HCT116 (cell line): ENCODE results near the gene SSX2IP.

Experiments used
- CBX3 ChIP-seq: IDR thresholded peaks from 2 replicates; pipeline ENCODE4 v1.6.1; 2012; ENCODE audit warnings: low read depth
- CTCF ChIP-seq, 3 experiments: fragments of 200-600 bp in 1 of 3; sonication (generic) in 1 of 3; IDR thresholded peaks in 2 of 3; conservative IDR thresholded peaks in 1 of 3; 2 replicates each; pipeline ENCODE4 v1.5.1; 2012 to 2017; ENCODE audit warnings: low read depth in 2 of 3, low read length in 2 of 3, antibody characterized with exemption in 1 of 3, borderline replicate concordance in 1 of 3, control low read depth in 1 of 3, mild to moderate bottlenecking in 1 of 3, mixed read lengths in 1 of 3, mixed run types in 1 of 3, moderate library complexity in 1 of 3; ENCODE audit not compliant: insufficient read depth in 1 of 3
- EZH2phosphoT487 ChIP-seq: fragments of 200-600 bp; IDR thresholded peaks from 2 replicates; pipeline ENCODE4 v1.6.1; 2018; ENCODE audit warnings: antibody characterized with exemption, borderline replicate concordance
- JUND ChIP-seq: IDR thresholded peaks from 2 replicates; pipeline ENCODE4 v1.6.1; 2012
- POLR2A ChIP-seq: IDR thresholded peaks from 2 replicates; pipeline ENCODE4 v1.7.0; 2011; ENCODE audit warnings: borderline replicate concordance; ENCODE audit not compliant: insufficient read depth, insufficient read length; ENCODE audit errors: extremely low read depth
- SIN3A ChIP-seq: IDR thresholded peaks from 2 replicates; pipeline ENCODE4 v1.6.1; 2012; ENCODE audit warnings: low read depth
- SP1 ChIP-seq: IDR thresholded peaks from 2 replicates; pipeline ENCODE4 v1.6.1; 2012; ENCODE audit warnings: low read depth

GRCh38 chr1:84709131-84709530, 18.9 kb upstream of the SSX2IP start:
- TF ChIP-seq EZH2phosphoT487: no peak
- TF ChIP-seq SIN3A: no peak
- TF ChIP-seq POLR2A: no peak
- TF ChIP-seq CBX3: no peak
- no peak for TF ChIP-seq CTCF (IDR thresholded peaks at IDR 0.05 in 2 of 3, conservative IDR thresholded peaks at IDR 0.05 in 1 of 3; ENCODE audit: borderline replicate concordance in 1 of 3, insufficient read depth in 1 of 3, low read depth in 2 of 3, low read length in 2 of 3)
- TF ChIP-seq JUND: no peak
- TF ChIP-seq SP1: no peak
